Left ventricle myocardium superior (tissue), 1 donor: ENCODE measurements around the gene ZCWPW1. TPM values are rescaled to one million over a fixed set of nuclear protein-coding genes. Genes with fewer than 3 reads are reported as not detected.

Source experiments
- ATAC-seq: fragments of 200-7000 bp; cut with Tn5 transposase; one replicate; pipeline ENCODE4 v1.9.1; 2020; ENCODE audit warnings: mild to moderate bottlenecking, moderate library complexity
- DNase-seq: peaks from one replicate; pipeline ENCODE4 v3.0.0-alpha.2; 2020
- intact Hi-C: fragments of 100-400 bp; cut with micrococcal nuclease; formaldehyde crosslinking; loops from one replicate; pipeline ENCODE4 v1.11.0; 2022
- long read RNA-seq: library from polyadenylated mRNA; unstranded; transcript quantifications from one replicate; pipeline ENCODE4 v2.0.0, GENCODE V29; 2021
- total RNA-seq: library from RNA; stranded (reverse); fragmentation: NEBNext Ultra II Directional; extraction: Animal tissue kit (Norgen Biotek cat#: 25700); gene quantifications from one replicate; pipeline ENCODE4 v1.2.1, GENCODE V29; 2021
- donor health status: DM: no; HTN: yes; CAD: no; lungs with severe emphysema.

ZCWPW1 gene, protein sequence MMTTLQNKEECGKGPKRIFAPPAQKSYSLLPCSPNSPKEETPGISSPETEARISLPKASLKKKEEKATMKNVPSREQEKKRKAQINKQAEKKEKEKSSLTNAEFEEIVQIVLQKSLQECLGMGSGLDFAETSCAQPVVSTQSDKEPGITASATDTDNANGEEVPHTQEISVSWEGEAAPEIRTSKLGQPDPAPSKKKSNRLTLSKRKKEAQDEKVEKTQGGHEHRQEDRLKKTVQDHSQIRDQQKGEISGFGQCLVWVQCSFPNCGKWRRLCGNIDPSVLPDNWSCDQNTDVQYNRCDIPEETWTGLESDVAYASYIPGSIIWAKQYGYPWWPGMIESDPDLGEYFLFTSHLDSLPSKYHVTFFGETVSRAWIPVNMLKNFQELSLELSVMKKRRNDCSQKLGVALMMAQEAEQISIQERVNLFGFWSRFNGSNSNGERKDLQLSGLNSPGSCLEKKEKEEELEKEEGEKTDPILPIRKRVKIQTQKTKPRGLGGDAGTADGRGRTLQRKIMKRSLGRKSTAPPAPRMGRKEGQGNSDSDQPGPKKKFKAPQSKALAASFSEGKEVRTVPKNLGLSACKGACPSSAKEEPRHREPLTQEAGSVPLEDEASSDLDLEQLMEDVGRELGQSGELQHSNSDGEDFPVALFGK
- 4.2 TPM for total RNA-seq
- long read RNA-seq, partial matches to known transcripts, result 1 of 10 reads
- long read RNA-seq, other reads (novel, unspliced or antisense), result 7 of 10 reads

DNA sequence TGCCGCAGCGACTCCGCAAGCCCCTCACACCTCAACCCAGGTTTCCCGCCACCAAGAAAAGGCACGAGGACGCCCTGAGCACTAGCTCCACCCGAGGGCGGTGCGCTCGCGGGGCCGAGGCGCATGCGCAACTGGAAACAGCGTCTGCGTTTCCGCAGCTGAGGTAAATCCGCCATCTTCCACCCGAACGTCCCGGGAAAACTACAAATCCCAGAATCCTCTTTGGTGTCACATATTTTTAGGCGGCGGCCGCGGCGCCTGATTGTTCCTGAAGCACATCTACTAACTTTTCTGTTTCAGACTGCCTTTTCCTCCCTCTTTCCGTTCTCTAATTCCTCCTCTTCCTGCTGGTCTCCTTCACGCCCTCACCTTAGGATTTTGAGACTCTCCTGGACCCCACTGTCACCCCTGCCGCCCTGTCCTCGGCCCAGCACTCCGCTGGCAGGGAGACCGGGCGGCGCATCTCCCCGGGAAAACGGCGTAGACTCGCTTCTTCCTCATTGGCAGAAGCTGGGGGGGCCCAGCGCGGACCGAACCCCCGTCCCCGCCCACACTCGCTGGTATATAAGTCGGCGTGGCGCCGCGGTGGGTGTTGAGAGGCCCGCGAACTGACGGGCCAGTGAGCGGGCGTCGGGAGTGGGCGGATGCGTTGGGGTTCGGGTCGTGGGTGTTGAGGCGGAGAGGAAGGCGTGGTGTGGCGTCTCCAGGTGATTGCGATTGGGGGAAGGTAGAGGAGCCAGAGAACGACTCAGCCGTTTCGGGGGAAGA lies at the start of gene ZCWPW1:
Gene ZCWPW1, minus strand, starts transcription at position 505 of the 768 bp plus-strand sequence. CDS start 8,054 bp downstream, outside the sequence.
- intact Hi-C loops, result no loop called here
- peak; percentile 97 for DNase-seq
- peak; percentile 73 for ATAC-seq

DNA sequence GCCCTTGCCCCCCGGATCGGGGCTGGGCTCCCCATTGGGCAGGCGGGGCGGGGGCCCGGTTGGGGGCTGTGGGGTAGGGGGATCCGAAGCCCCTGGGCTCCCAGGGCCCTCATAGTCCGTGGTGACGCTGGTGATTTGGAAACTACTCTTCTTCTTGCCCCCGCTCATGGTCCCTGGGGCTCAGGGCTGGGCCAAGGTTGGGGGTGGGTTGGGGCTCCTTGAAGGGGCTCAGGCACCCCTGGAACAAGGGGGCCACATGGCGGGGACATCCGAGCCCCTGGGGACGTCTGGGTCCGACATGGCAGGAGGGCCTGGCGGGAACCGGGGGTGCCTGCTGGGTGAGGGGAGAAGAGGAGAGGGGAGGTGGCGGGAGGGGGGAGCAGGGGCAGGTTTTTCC lies 49.4 kb upstream of the ZCWPW1 start:
- DNase-seq, result no peak
- ATAC-seq, result no peak
- intact Hi-C loops, result no loop called here

DNA sequence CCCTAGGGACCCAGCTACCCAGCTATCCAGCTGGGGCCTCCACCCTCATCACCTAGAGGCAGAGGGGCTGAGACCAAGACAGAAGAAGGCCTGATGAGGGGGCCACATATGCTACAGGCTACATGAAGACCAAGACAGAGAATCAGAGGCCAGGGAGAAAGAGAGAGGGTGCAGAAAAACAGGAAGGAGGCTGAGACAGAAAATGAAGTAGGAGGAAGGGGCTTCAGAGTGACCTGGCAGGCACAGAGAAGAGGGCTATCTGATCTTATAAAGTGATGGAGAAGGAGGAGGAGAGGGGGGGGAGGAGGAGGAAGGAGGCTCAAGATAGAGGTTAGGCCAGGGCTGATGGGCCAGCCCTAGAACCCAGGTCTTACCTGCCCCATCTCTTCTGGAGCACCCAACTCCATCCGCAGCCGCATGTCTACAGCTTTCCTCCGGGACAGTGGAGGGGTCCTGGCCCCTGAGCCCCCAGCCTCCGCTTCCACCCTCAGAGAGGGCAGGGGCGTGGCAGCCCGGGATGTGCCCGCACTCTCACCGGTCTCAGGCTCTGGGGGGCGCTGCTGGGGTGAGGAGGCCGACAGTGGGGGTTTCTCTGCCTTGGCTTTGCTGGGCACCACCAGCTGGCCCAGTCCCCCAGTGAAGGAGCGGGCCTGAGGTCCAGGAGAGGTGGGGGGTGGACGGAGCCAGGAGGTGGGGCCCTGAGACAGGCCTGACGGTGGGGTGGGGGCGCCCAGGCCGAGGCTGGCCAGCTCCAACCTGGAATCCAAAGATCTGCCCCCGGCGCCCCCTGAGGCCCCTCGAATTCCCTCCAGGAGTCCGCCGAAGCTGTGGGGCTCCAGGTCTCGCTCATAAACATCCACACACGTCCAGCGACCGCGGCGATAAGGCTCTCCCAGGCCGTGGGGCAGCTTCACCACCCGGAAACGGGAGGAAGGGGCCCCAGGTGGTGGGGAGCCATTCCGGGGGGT lies 48.7 kb upstream of the ZCWPW1 start:
- no peak for DNase-seq
- intact Hi-C loops, result no loop called here
- ATAC-seq, result no peak

DNA sequence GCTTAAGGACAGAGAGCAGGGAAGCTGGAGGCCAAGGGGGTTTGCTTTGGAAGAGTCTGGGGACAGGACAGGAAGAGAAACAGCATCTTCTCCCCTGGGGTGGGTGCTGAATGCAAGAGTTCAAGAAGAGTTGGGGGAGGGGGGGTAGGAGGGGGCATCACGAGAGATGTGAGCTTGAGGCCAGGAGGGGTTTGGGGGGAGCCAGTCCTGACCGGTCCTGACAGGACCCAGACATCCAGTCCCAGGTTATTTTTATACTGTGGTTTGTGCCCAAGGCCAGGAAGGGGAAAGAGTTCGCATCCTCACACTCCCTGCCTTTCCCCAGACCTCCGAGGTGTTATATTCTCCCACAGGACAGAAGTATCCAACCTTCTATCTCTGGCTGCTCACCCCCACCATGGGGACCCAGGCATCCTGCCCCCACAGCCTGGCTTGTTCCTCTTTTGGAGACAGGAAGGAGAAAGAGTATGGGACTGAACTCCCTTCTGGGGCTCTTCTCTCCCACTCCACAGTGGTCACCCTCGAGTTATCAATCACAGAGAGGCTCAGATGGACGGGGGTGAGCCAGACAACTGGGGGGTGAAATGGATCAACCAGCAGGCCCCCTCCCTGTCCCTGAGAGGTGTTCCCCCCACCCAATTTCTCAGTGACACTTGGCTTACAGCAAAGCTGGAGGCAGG lies 47.7 kb upstream of the ZCWPW1 start:
- DNase-seq (no peak), ATAC-seq (peak; percentile 44)
- intact Hi-C loops, result no loop called here

DNA sequence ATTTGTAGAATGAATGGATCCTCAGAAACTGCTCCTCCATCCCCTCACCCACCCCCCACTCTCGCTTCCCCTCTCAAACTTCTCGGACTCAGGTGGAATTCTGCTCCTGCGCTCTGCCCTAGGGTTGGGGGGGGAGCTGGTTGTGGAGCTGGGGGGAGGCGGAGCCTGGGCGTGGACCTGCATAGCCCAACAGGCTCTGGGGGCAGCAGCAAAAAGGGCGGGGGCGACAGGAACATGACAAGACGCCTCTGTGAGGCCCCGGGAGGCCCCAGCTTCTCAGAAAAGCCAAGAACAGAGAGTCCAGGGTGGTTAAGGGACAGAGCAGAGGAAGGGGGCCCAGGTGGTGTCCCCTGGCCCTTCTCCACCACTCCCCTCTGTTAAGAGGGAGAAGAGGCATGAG lies 47.0 kb upstream of the ZCWPW1 start:
- DNase-seq, result peak; percentile 79
- peak; percentile 13 for ATAC-seq
- intact Hi-C loops, result no loop called here

DNA sequence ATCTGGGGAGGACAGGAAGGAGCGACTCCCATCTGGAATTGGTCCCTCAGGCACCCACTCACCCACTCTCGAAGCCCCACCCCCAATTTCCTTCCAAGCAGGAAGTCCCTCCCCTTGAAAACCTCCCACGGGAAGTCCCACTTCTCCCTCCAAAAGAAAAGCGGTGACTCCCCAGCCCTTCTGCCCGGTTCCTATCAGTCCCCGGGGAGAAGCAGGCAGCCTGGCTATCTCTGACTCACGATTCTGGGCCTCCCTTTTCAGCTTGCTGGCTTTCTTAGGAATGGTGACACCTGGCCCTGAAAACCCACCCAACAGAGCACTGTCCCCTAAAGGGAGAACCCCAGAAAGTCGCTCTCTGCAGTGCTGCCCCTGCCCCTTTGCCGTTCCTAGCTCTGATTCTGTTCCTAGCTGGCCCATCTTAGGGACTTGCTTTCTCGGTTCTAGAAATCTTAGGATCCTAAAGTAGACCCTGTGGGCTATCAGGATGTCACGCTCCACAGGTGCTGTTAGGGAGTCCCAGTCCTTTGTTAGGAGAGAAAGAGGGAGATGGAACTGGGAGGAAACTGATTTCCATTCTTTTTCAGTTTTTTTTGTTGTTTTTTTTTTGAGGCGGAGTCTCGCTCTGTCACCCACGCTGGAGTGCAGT lies 44.5 kb upstream of the ZCWPW1 start:
- DNase-seq (peak; percentile 45), ATAC-seq (no peak)
- intact Hi-C loops, result no loop called here

DNA sequence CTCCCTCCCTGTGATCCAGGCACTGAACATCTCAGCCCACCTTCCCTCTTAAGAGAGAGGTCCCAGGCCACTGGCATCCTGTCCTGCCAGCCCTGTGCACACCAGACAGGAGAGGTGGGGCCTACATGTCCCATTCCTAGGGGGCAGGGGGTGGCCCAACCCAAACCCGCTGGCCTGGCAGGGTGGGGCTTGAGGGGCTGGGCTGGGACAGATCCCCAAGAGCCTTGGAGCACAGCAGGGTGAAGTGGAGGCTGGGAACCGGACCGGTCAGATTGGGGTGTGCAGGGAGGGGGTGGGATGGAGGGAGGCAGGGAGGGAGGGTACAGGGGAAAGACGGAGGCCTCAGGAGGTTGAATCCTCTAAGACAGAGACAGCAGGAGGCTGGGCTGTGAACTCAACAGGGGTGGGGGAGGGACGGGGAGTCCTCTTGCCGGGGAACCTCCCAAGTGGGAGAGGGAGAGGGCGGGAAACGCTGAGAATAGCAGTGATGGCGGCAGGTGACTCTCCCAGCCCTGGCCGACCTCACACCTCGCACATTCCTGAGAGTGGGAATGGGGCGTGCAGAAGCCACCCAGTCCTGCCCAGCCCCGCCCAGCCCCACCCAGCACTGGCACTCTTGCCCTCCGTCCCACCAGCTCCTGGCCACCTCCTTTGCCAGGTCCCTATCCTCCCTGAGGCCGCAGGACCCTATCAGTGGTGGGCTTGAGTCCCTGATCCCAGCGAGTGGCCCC lies 43.8 kb upstream of the ZCWPW1 start:
- DNase-seq, result no peak
- ATAC-seq, result no peak
- intact Hi-C loops, result no loop called here

DNA sequence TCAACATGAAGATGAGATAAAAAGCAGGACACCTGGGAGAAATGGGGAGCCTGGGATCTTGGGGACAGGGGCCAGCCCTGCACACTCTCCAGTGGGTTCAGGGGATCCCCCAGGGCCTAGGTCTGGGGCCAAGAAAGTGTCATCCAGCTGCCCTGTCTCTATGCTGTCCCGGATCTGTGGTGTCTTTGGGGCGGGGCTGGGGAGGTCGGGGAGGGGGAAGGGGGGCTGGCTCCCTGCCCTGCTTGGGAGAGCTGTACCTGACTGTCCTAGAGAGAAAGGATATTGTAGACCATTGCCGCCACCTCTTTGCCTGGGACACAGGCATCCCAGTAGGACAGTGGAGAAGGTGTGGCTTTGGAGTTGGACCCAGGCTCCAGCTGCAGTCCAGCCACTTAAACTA lies 42.5 kb upstream of the ZCWPW1 start:
- peak; percentile 3 for ATAC-seq
- intact Hi-C loops, result no loop called here
- peak; percentile 57 for DNase-seq

DNA sequence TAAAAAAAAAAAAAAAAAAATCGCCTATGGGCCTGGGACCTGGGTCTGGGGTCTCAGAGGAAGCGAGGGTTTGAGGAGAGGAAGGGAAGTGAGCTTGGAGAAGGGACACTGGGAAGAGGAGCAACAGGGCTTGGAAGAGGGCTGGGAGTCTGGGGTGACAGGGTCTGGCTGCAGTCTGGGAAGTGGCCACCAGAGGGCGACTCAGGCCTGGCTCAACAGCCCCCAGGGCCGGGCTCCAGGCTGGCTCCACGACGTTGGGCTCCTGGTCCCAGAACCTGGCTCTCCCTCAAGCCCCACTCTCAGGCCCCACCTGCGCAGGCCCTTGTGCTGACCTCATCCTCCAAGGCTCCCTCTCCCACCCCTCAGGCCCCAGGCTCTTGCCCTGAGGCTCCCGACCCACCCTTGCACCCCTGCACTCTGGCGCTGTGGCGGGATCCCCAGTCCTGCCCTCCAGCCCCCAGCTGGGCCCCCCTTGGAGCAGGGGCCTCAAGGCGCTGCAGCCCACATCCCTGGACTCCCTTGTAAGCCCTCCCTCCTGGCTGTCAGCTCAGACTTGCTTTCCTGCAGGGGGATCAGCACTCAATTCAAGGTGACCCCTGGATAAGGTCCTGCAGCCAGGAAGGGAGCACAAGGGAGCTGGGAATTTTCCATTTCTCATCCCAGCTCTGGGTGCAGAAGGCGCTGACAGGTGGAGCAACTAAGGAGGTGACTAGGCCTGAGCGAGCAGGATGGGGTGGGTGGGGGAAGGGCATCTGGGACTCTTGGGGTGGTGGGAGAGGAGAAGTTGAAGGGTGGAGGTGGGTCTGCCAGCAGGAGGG lies 40.9 kb upstream of the ZCWPW1 start:
- intact Hi-C loops, result no loop called here
- ATAC-seq, result peak; percentile 66
- DNase-seq, result peak; percentile 94

DNA sequence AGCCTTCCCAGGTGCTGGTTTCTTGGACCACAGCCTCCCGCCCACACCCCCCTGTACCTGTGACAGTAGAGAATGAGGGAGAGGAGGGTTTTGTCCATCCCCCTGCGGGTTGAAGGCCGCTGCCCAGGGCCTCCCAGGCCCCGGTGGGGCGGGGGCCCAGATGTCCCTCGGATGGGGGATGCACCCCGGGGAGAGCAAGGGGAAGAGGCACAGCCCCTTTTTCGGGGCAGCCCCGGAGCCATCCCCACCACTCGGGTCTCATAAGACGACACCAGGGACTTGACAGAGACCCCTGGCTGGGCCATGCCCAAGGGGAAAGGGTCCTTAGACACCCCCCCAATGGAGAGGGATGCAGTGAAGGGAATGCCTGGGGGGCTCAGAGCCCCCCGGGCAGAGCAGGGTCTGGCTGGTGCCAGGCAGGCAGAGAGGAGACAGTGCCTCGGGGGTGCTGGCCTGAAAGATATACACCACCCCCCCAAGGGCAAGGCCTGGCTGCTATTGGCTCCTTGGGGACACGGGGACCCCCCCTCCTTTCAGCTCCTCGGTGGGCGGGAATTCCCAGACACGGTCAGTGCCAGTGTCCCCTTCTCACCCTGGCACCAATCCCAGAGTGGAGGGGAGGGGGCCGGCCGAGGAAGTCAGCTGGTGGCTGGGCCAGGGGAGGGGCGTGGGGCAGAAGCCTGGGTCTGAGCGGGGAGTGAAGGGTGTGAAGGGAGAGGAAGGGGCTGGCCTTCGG lies 39.3 kb upstream of the ZCWPW1 start:
- intact Hi-C loops, result no loop called here
- ATAC-seq (no peak), DNase-seq (no peak)

DNA sequence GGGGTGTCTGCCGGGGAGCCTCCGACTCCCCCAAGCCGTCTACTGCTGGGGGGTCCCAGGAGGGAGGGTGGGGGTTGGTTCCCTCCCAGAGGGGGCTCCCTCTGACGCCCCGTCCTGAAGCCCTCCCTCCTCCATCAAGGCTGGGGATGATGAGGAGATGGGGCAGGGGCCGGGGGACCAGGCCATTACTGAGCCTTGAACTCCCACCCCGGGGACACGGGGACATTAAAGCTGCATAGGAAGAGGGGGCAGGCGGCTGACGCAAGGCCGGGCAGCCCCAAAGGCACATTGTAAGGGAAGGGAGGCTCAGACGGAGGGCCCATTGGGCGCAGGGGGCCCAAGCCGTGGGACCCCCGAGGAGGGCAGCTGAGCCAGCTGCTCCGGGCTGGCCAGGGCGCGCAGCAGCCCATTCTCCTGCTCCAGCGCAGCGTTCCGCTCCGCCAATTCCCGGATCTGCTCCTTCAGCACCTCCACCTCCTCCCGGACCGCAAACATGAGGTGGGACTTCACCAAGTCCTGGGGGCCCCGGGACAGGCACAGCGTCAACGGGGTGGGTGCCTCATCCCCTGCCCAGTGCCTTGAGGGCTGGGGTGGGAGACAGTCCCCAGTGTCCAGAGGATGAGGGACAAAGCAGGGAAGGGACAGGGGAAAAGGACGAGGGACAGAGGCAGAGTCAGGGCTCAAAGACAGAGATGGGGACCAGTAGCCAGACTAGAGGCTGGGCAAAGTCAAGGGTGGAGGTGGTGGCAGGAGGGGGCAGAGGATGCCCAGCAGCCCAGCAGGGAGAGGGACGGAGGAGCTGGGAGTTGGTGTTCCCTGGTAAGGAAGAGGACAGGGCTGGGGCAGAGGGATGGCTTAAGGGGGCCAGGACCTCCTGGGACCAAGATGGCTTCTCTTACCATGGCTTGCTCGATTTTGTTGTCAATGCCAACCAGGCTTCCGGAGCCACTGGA lies 38.4 kb upstream of the ZCWPW1 start:
- DNase-seq (no peak), ATAC-seq (no peak)
- intact Hi-C loops, result no loop called here

DNA sequence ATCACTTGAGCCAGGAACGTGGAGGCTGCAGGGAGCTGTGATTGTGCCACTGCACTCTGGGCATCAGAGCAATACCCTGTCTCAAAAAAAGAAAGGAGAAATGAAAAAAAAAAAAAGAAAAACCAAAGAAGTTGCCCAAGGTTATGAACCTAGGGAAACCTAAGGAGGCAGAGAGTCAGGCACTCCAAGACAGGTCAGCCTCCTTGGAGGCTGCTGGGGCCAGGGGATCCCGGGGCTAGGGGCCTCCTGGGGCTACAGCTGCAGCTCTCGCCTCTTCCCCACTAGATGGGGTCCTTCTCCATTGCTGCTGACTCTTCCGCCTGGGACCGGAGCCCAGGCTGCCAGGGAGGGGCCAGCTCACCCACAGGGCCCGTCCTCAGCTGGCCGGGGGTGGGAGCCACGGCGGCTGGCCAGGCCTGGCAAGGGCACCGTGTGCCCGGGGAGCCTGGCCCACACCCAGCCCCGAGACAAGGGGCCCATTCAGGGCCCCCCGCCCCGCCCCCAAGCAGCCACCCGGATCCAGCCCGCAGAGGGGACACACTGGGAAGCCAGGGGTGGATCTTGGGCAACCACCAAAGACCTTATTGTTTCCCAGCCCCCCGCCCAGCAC lies 37.3 kb upstream of the ZCWPW1 start:
- ATAC-seq, result peak; percentile 87
- peak; percentile 92 for DNase-seq
- intact Hi-C loops, result no loop called here

DNA sequence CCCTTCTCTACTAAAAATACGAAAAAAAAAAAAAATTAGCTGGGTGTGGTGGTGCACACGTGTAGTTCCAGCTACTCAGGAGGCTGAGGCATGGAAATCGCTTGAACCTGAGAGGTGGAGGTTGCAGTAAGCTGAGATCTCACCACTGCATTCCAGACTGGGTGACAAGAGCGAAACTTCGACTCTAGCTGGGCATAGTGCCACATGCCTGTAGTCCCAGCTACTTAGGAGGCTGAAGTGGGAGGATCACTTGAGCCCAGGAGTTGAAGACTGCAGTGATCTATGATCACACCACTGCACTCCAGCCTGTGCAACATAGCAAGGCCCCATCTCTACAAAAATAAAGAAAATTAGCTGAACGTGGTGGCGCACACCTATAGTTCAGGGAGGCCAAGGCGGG lies 36.8 kb upstream of the ZCWPW1 start:
- ATAC-seq, result no peak
- no peak for DNase-seq

DNA sequence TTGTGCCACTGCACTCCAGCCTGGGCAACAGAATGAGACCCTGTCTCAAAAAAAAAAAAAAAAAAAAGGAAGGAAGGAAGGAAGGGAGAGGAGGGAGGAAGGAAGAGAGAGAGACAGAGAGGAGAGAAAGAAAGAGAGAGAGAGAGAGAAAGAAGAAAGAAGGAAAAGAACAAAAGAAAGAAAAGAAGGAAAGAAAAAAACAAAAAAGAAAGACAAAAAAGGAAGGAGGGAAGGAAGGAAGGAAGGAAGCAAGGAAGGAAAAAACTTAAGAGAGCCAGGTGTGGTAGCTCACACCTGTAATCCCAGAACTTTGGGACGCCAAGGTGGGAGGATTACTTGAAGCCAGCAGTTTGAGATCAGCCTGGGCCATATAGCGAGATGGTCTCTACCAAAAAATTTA lies 36.3 kb upstream of the ZCWPW1 start:
- no peak for ATAC-seq
- intact Hi-C loops, result no loop called here

More for the DNA sequence above, 36.8 kb upstream of the ZCWPW1 start:
- intact Hi-C loops, result no loop called here

More for the DNA sequence above, 36.3 kb upstream of the ZCWPW1 start:
- DNase-seq, result no peak
